ENCODE data around the gene KCNE3.

GRCh38 chr11:74459584-74459983 lies 7.8 kb downstream of the KCNE3 start:
- TF ChIP-seq CTCF (conservative IDR thresholded peaks at IDR 0.05; ENCODE audit: low read length), result no peak
- TF ChIP-seq EZH2phosphoT487 (IDR thresholded peaks at IDR 0.05; ENCODE audit: borderline replicate concordance), result no peak
